Stimulated activated CD8-positive, alpha-beta memory T cell treated with anti-CD3 and anti-CD28 coated beads, Interleukin-2, amount 100 ng/mL, for 48 hours (primary cell): Measurements from ENCODE around the gene TIMM8A.
"Not testable (repeated sequence)": the region's sequence is repeated elsewhere in the genome, so short reads cannot be mapped to it uniquely, and the experiment has no call there.

Source experiments
- DNase-seq, 2 donors: peaks; one replicate each; pipeline ENCODE4 v3.0.0-alpha.2; 2020; ENCODE audit warnings: low read depth in 2 of 2

TIMM8A gene

DNA sequence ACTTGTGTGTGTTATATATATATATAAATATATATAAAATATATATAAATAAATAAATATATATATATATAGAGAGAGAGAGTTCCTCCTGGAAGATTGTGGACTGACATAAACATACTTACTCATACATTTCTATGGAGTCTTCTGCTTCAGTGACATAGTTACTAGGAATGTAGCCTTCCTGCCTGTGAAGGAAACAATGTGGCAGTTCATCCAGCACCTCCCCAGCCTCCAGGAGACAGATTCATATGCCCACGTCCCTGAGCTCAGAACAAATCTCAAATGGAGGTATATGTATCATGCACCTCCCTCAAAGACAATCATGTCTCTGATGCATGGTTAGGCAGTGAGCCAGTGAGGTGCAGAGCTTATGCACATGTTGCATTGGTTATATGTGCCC, 11.4 kb upstream of the TIMM8A start:
- DNase-seq = no peak

GRCh38 chrX:101357166-101357795, 8.7 kb upstream of the TIMM8A start:
- DNase-seq = no peak

DNA sequence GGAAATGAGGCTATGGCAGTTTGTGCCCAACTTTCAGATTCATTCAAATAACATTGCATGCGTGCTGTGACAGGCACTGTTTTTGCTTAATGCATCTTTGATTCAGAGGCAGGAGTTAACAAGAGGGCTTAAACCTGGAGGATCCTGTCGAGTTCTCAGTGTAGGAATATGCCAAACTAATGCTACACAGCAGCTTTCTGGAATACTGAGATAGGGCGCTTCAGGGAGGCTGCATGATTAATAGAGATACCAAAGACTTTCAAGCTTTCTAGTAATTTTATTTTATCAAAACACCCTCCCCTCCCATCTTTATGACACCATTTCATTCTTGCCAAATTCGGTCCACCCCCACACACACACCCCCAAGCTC, 636 bp upstream of the TIMM8A start:
- DNase-seq = no peak

DNA sequence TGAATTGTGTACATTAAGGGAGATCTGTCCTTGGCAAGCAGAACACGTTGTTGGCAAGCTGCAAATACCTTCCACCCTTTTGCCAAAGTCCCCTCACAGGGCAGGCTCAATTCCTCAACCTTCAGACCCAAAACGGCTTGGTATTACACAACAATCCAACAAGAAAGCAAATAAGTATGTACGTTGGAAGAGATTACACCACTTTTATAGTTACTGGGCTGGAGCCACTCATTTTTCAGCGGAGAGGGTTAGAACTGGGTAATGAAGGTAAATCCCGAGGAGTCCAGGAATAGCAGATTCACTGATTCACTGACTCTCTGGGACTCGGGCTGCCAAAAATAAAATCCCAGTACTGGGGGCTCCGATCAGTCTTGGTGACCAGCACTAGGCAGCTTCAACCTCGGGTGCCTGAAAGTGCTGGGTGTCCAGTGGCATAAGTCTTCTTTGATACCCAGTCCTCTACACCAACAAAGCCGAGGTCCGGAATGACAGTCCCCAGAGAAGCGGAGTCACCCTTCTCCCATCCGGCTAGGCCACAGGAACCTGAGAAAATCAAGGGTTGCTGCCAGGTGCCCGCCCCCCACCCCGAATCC, 587 bp downstream of the TIMM8A start:
- no peak for DNase-seq

GRCh38 chrX:101337776-101338271, 10.7 kb downstream of the TIMM8A start:
- DNase-seq = no peak

DNA sequence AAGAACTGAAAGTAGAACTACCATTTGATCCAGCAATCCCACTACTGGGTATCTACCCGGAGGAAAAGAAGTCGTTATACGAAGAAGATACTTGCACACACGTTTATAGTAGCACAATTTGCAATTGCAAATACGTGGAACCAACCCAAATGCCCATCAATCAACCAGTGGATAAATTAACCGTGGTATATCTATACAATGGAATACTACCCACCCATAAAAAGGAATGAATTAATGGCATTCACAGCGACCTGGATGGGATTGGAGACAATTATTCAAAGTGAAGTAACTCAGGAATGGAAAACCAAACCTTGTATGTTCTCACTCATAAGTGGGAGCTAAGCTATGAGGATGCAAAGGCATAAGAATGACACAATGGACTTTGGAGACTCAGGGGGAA, 14.2 kb downstream of the TIMM8A start:
- not testable (repeated sequence) for DNase-seq

DNA sequence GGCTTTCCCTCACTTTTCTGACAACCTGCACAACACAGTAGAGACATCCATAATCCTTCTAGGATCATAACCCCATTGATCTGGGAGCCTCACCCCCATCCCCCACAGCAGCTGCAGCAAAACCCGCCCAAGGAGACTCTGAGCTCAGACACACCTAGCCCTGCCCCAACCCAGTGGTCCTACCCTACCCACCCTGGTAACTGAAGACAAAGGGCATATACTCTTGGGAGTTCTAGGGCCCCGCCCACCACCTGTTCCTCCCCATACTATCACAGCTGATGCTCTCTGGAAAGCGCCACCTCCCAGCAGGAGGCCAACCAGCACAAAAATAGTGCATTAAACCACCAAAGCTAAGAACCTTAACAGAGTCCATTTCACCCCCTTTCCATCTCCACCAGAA, 21.9 kb downstream of the TIMM8A start:
- not testable (repeated sequence) for DNase-seq

- no peak for DNase-seq
Measured at GRCh38 chrX:101303790-101304189, 44.8 kb downstream of the TIMM8A start.
